Transverse colon (tissue), 3 donors: ENCODE data around the gene BRPF3.

Experiments used
- CTCF ChIP-seq, 5 experiments: fragments of 200-600 bp in 3 of 5; fragments of 450-650 bp in 2 of 5; sonication (generic) in 3 of 5; IDR thresholded peaks; 1 replicate in 2 of 5; 2 replicates in 3 of 5; pipeline ENCODE4 v1.5.1; 2016 to 2017; ENCODE audit warnings: antibody characterized with exemption in 5 of 5, inconsistent platforms in 3 of 5, mild to moderate bottlenecking in 2 of 5, moderate library complexity in 1 of 5
- POLR2A ChIP-seq: fragments of 450-650 bp; IDR thresholded peaks from one replicate; pipeline ENCODE4 v1.6.1; 2016; ENCODE audit warnings: antibody characterized with exemption, mild to moderate bottlenecking, moderate library complexity

- TF ChIP-seq POLR2A (no peak), CTCF (IDR thresholded peaks at IDR 0.05) (no peak)
Measured at GRCh38 chr6:36241728-36242127, 45.2 kb downstream of the BRPF3 start.
